Kidney epithelial cell (primary cell): Measurements from ENCODE around the gene KDM4E. TPM values are rescaled to one million over a fixed set of nuclear protein-coding genes. Genes with fewer than 3 reads are reported as not detected.
"Not testable (repeated sequence)": the region's sequence is repeated elsewhere in the genome, so short reads cannot be mapped to it uniquely, and the experiment has no call there.

Source experiments
- DNase-seq: peaks from one replicate; pipeline ENCODE4 v3.0.0-alpha.2; 2010; ENCODE audit warnings: low read depth
- H3K27me3 ChIP-seq: 2 replicates; pipeline ENCODE4 v1.6.0; 2011; ENCODE audit warnings: low read length; ENCODE audit not compliant: control insufficient read depth, insufficient read depth
- H3K36me3 ChIP-seq: 2 replicates; pipeline ENCODE4 v1.5.1; 2011; ENCODE audit warnings: low read length; ENCODE audit not compliant: control insufficient read depth, insufficient read depth
- H3K4me3 ChIP-seq: 2 replicates; pipeline ENCODE4 v1.5.1; 2011; ENCODE audit warnings: low read depth, mild to moderate bottlenecking, control low read depth, low read length
- total RNA-seq: library from RNA; depleted of rRNA; stranded (reverse); fragments of >200 nt; gene quantifications from 2 replicates; pipeline ENCODE4 v1.2.3, GENCODE V29; 2015
- TF ChIP-seq, protein P1 (sequence below): IDR thresholded peaks from 2 replicates; pipeline ENCODE4 v1.5.1; 2011; ENCODE audit warnings: mild to moderate bottlenecking, moderate library complexity, low read length, control low read depth, inconsistent platforms; ENCODE audit not compliant: insufficient read depth, poor library complexity, severe bottlenecking

Gene KDM4E
- total RNA-seq, 1 donor from 2014 or later: not detected

DNA sequence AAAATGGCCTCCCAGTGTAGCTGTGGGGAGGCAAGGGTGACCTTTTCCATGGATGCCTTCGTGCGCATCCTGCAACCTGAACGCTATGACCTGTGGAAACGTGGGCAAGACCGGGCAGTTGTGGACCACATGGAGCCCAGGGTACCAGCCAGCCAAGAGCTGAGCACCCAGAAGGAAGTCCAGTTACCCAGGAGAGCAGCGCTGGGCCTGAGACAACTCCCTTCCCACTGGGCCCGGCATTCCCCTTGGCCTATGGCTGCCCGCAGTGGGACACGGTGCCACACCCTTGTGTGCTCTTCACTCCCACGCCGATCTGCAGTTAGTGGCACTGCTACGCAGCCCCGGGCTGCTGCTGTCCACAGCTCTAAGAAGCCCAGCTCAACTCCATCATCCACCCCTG lies 26.8 kb upstream of the KDM4E start:
- Histone ChIP-seq H3K4me3 (no peak overlapping the region), H3K36me3 (no peaks in the 10 kb centered on the region), H3K27me3 (no peaks in the 10 kb centered on the region)
- no peak for DNase-seq
- TF ChIP-seq, protein P1, sequence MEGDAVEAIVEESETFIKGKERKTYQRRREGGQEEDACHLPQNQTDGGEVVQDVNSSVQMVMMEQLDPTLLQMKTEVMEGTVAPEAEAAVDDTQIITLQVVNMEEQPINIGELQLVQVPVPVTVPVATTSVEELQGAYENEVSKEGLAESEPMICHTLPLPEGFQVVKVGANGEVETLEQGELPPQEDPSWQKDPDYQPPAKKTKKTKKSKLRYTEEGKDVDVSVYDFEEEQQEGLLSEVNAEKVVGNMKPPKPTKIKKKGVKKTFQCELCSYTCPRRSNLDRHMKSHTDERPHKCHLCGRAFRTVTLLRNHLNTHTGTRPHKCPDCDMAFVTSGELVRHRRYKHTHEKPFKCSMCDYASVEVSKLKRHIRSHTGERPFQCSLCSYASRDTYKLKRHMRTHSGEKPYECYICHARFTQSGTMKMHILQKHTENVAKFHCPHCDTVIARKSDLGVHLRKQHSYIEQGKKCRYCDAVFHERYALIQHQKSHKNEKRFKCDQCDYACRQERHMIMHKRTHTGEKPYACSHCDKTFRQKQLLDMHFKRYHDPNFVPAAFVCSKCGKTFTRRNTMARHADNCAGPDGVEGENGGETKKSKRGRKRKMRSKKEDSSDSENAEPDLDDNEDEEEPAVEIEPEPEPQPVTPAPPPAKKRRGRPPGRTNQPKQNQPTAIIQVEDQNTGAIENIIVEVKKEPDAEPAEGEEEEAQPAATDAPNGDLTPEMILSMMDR: no peak

DNA sequence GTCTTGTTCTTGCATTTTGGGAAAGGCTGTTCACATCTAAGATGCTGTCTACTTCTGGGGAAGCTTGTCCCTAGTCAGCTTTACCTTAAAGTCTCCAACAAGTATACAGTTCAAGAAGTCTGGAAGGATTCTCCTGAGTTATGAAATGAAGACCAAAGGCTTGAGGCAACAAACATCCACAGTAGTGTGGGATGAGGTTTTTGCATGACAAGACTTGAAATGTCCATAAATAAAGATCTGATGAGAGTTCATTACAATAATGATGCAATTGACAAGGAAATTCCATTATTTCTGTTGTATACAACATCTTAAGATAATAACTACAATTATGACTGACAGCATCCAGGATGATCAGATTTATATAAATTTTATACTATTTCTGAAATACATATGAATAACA lies 21.3 kb upstream of the KDM4E start:
- DNase-seq: no peak
- no peak overlapping the region for H3K4me3 ChIP-seq
- no peaks in the 10 kb centered on the region for H3K27me3 ChIP-seq
- no peaks in the 10 kb centered on the region for H3K36me3 ChIP-seq
- TF ChIP-seq, protein P1: no peak

DNA sequence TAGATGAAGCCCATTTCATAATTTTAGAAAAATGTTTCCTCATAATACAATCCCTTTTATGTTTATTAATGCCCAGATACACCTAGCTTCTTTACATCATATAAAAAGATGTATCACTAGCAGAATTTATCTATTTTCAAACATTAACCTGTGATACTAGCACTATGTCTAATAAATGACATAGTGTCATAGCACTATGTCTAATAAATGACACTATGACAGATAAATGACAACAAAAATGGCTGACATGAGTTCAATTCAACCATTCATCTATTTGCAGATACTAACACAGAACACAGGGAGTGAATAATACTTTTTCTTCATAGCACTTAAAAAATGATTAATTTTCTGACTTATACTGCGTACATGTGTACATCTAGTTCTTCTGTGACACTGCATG lies 19.4 kb upstream of the KDM4E start:
- TF ChIP-seq, protein P1: no peak
- no peak for DNase-seq
- Histone ChIP-seq H3K36me3 (no peaks in the 10 kb centered on the region), H3K27me3 (no peaks in the 10 kb centered on the region), H3K4me3 (no peak overlapping the region)

DNA sequence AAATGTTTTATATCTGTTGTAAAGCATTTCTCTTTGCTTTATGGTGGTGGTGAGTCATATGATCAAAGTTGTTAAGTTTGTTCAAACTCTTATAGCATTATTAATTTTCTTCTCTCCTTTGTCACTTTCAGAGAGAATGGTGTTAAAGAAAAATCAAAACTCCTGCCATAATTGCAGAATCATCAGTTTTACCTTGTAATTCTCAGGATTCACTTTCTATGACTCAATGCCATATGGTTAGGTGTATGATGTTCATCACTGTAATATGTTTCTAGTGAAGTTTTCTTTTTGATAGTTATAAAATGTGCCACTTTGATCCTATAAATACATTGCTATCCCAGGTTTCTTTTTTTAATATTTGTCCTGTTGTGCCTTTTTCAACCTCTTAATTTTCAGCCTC lies 13.7 kb upstream of the KDM4E start:
- no peak for DNase-seq
- peaks cover 3% of the 10 kb centered on the region for H3K27me3 ChIP-seq
- H3K4me3 ChIP-seq: no peak overlapping the region
- H3K36me3 ChIP-seq: no peaks in the 10 kb centered on the region
- TF ChIP-seq, protein P1: no peak

DNA sequence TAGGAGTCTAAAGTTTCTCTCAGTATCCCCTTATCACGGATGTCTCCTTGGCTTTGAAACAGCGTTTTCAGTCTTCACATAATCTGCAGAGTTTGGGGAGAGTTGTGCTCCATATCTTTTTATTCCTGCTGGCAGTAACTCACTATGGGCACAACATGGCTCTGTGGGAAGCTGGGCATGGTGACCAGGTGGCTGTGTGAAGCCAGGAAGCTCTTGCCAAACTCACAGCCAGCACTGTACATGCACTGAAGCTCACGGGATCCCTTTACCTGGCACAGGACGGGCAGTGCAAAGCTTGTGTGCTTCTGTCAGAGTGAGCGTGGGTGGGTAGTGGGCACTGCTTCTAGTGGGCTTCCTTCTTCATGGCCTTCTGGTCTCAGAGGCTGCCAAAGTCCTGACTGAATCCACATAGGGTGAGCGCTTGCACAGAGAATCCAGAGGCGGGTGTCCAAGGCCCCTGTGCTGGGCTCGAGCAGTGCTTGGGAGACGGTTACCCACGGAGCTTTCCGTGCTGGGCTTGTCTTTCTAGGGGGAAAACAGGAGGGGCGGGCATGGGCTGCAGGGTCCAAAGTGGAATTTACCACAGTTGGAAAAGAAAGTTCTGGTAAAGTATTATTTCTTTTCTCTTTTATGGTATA lies 10.8 kb upstream of the KDM4E start:
- TF ChIP-seq, protein P1: no peak
- Histone ChIP-seq H3K36me3 (no peaks in the 10 kb centered on the region), H3K27me3 (peaks cover 3% of the 10 kb centered on the region), H3K4me3 (no peak overlapping the region)
- DNase-seq: no peak

DNA sequence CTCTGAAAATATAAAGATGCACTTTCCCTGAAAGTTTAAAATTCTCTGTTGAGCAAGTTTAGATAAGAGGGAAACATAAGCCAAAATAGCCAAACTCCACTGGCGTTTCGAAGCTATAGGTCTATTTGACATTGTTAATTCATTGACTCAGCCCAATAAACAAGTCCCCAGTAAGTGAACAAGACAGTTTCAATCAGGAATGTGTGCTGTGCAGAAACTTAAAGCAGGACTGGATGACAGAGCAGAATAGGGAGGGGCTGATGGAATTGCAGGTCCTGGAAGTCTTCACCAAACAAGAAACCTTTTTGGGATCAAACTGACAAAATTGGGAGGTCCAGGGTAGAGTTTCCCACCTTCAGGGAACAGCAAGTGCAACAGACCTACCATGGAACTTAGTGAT lies 8.9 kb upstream of the KDM4E start:
- no peaks in the 10 kb centered on the region for H3K36me3 ChIP-seq
- no peak for DNase-seq
- no peak overlapping the region for H3K4me3 ChIP-seq
- TF ChIP-seq, protein P1: no peak
- H3K27me3 ChIP-seq: peaks cover 3% of the 10 kb centered on the region

DNA sequence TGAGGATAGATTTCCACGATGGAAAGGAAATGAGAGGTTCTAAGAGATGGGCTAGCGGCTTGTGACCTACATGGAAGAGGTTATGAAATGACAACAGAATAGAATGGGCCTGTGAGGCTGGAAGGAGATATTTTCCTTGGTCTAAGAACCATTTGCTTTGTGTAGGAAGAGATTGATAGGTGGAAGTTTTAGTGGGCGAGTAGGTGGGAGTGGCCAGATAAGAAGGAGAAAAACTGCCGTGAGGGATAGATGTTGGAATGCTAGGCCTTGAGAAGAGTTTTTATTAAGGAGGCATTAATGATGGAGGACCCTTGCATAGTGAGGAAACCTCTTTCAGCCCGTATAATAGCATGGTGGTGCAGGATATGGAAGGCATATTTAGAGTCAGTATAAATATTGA lies 3.6 kb upstream of the KDM4E start:
- H3K27me3 ChIP-seq, DNase-seq, H3K36me3 ChIP-seq, H3K4me3 ChIP-seq: not testable (repeated sequence)

DNA sequence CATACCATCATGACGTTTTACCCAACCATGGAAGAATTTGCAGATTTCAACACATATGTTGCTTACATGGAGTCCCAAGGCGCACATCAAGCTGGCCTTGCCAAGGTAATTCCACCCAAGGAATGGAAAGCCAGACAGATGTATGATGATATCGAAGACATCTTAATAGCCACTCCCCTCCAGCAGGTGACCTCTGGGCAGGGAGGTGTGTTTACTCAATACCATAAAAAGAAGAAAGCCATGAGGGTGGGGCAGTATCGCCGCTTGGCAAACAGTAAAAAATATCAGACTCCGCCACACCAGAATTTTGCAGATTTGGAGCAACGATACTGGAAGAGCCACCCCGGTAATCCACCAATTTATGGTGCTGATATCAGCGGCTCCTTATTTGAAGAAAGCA lies 536 bp downstream of the KDM4E start:
- not testable (repeated sequence) for H3K4me3 ChIP-seq, H3K36me3 ChIP-seq, DNase-seq, H3K27me3 ChIP-seq
